ENCODE data around the gene LRRC14B.

The LRRC14B gene

GRCh38 chr5:200985-201384 is 9.7 kb downstream of the LRRC14B start:
- CTCF ChIA-PET, result interaction anchor here (1.7 kb wide), 1 partner anchor 13 kb away, joined by 7 read pairs; no protein-coding TSS in a partner anchor
- Histone ChIP-seq H3K36me3 (ENCODE audit: control insufficient read depth in 2 of 2, insufficient read depth in 1 of 2, low read length in 2 of 2) (peaks cover 12 to 28% of the 10 kb centered on the region in 2 experiments), H3K4me1 (ENCODE audit: control insufficient read depth, insufficient read depth, low read length) (no peaks in the 10 kb centered on the region), H3K4me3 (ENCODE audit: low read depth, low read length) (no peak overlapping the region), H3K27ac (ENCODE audit: extremely low read depth, low read depth, low read length) (no peak overlapping the region), H3K9me3 (ENCODE audit: control insufficient read depth, insufficient read depth, low read depth, low read length) (no peaks in the 10 kb centered on the region)
- no peak for TF ChIP-seq ZNF571 (tag by site-specific recombination; IDR thresholded peaks at IDR 0.05)
- peak; percentile 90 for TF ChIP-seq ZIC2 (tag by site-specific recombination; IDR thresholded peaks at IDR 0.05)
- peak; percentile 22; the same call in 1 of the 2 replicates for TF ChIP-seq PRDM1 (tag by site-specific recombination; IDR thresholded peaks at IDR 0.05)
- POLR2A ChIA-PET, result interaction anchor here (0.9 kb wide), 1 partner anchor 17 kb away, joined by 5 read pairs; the partner anchor contains the start of genes CCDC127 and SDHA

DNA sequence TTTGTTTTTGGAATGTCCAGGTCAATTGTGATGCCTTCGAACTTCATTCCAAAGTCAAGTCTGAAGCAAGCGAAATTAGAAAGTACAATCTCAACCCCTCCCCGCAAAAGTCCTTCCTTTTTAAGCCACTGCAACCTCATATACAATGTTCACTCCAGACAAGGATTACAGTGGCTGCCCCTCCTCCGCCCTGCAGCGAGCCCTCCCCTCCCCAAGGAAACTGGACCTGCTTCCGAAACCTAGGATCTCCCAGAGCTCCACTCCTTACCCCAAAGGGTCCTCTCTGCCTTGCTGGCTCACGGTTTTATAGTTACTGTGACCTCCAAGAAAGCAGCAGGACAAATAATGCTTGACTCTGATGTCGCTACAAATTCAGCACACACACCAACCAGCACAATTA is 10.4 kb downstream of the LRRC14B start:
- CTCF ChIA-PET, result interaction anchor here (1.7 kb wide), 1 partner anchor 14 kb away, joined by 7 read pairs; no protein-coding TSS in a partner anchor
- POLR2A ChIA-PET, result interaction anchor here (0.6 to 0.9 kb wide), 2 partner anchors 16 to 54 kb away, joined by 5 to 9 read pairs; partner anchors contain the start of genes CCDC127 and SDHA

GRCh38 chr5:203246-203930 is 12.1 kb downstream of the LRRC14B start:
- Histone ChIP-seq H3K4me3 (ENCODE audit: low read depth, low read length) (no peak overlapping the region), H3K4me1 (ENCODE audit: control insufficient read depth, insufficient read depth, low read length) (peaks cover 5% of the 10 kb centered on the region; the same call in 1 of the 2 replicates), H3K36me3 (ENCODE audit: control insufficient read depth in 2 of 2, insufficient read depth in 1 of 2, low read length in 2 of 2) (peaks cover 12 to 36% of the 10 kb centered on the region in 2 experiments), H3K9me3 (ENCODE audit: control insufficient read depth, insufficient read depth, low read depth, low read length) (no peaks in the 10 kb centered on the region), H3K27ac (ENCODE audit: extremely low read depth, low read depth, low read length) (no peak overlapping the region)
- TF ChIP-seq ZNF600 (tag by site-specific recombination; IDR thresholded peaks at IDR 0.05) (0 out of 2 replicates have a peak, but pooled peaks have one; percentile 16), ZNF704 (tag by site-specific recombination; IDR thresholded peaks at IDR 0.05) (no peak)
- POLR2A ChIA-PET, result no interaction called here
- CTCF ChIA-PET, result interaction anchor here (0.8 kb wide), 1 partner anchor 14 kb away, joined by 3 read pairs; no protein-coding TSS in a partner anchor

More for the DNA sequence above, 10.4 kb downstream of the LRRC14B start:
- Histone ChIP-seq H3K36me3 (ENCODE audit: control insufficient read depth in 2 of 2, insufficient read depth in 1 of 2, low read length in 2 of 2) (peaks cover 12 to 29% of the 10 kb centered on the region in 2 experiments), H3K4me3 (ENCODE audit: low read depth, low read length) (no peak overlapping the region), H3K4me1 (ENCODE audit: control insufficient read depth, insufficient read depth, low read length) (peaks cover 4% of the 10 kb centered on the region; the same call in 1 of the 2 replicates), H3K9me3 (ENCODE audit: control insufficient read depth, insufficient read depth, low read depth, low read length) (no peaks in the 10 kb centered on the region), H3K27ac (ENCODE audit: extremely low read depth, low read depth, low read length) (no peak overlapping the region)
- no peak for TF ChIP-seq ZNF416 (tag by site-specific recombination; IDR thresholded peaks at IDR 0.05)
- no peak for TF ChIP-seq ZFP3 (tag by site-specific recombination; IDR thresholded peaks at IDR 0.05; ENCODE audit: low read depth)
- TF ChIP-seq ZNF404 (tag by site-specific recombination; IDR thresholded peaks at IDR 0.05), result no peak
- TF ChIP-seq, protein P1, sequence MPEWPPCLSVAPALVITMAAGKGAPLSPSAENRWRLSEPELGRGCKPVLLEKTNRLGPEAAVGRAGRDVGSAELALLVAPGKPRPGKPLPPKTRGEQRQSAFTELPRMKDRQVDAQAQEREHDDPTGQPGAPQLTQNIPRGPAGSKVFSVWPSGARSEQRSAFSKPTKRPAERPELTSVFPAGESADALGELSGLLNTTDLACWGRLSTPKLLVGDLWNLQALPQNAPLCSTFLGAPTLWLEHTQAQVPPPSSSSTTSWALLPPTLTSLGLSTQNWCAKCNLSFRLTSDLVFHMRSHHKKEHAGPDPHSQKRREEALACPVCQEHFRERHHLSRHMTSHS (tag by site-specific recombination; IDR thresholded peaks at IDR 0.05), result no peak
- no peak for TF ChIP-seq SALL2 (tag by site-specific recombination; IDR thresholded peaks at IDR 0.05; ENCODE audit: borderline replicate concordance)
- no peak for TF ChIP-seq ZNF571 (tag by site-specific recombination; IDR thresholded peaks at IDR 0.05)
- TF ChIP-seq BCL11A (tag by site-specific recombination; IDR thresholded peaks at IDR 0.05; ENCODE audit: low read depth), result no peak
- TF ChIP-seq ZNF223 (tag by site-specific recombination; IDR thresholded peaks at IDR 0.05), result no peak
- TF ChIP-seq KLF9 (tag by site-specific recombination; IDR thresholded peaks at IDR 0.05; ENCODE audit: low read depth), result no peak
- TF ChIP-seq MZF1 (tag by site-specific recombination; IDR thresholded peaks at IDR 0.05; ENCODE audit: borderline replicate concordance), result no peak
- no peak for TF ChIP-seq ZNF548 (tag by site-specific recombination; IDR thresholded peaks at IDR 0.05)
- TF ChIP-seq ZNF121 (tag by site-specific recombination; IDR thresholded peaks at IDR 0.05), result no peak
- TF ChIP-seq ZNF133 (tag by site-specific recombination; IDR thresholded peaks at IDR 0.05), result no peak
- TF ChIP-seq ZNF174 (tag by site-specific recombination; IDR thresholded peaks at IDR 0.05), result no peak
